Activated CD4-positive, CD25-positive, alpha-beta regulatory T cell treated with anti-CD3 and anti-CD28 coated beads, Interleukin-2, amount 50 U/mL, for 16 hours (primary cell): ENCODE measurements around the gene ENOX1.
"Not testable (repeated sequence)": the region's sequence is repeated elsewhere in the genome, so short reads cannot be mapped to it uniquely, and the experiment has no call there.

Experiments used
- DNase-seq: peaks from one replicate; pipeline ENCODE4 v3.0.0-alpha.2; 2020; ENCODE audit warnings: low read depth, low spot score

The ENOX1 gene

DNA sequence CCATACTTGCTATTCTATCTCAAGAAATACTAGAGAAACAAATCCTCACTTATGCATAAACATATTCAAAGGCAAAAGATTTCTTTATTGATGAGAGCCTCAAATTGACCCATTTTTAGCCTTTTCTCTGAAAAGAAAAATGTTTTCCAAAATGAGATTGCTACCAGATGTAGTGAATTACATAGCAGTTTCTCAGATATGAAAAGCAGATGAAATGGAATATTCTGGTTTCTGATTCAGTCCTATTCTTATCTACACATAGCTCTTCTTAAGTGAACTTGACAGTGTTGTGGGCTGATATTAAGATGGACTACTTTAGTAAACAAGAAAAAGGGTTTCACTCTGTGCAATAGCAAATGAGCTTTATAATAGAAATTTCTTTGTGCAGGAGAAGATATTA lies 579.9 kb downstream of the ENOX1 start:
- no peak for DNase-seq

DNA sequence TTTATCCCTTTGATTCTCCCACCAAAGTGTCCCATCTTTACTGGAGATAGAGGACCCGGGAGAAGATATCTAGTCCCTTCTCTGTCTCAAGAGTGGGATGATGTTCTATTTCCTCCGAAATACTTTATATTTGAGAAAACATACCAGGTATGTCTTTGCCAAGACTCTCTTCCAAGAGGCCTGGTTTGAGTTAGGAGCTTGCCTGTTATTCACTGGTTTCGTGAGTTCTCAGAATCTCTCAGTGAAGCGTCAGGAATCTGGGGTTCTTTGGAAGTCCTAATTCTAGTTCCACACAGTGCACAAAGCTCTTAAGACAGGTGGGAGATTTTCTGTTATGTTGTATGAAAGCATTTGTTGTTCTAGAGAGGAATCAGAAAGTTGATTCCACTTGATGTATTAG lies 581.4 kb downstream of the ENOX1 start:
- DNase-seq, result no peak

DNA sequence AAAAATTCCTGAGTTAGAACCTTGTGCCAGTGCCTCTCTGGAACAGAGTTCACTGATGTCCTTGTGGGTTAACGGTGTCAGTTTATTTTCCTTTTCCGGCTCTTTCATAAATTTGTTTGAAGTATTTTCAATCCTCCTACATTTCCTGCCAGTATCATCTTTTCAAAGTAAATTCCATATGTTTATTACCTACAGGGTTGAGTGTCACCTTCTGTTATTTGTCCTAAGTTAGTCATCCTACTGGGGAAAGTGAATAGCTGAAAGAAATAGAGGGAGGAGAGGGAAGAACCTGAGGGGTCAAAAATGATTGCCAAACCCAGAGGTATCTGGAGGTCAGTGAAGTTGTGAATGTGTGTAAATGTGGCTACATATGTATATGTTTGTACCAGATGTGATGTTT lies 582.2 kb downstream of the ENOX1 start:
- no peak for DNase-seq

DNA sequence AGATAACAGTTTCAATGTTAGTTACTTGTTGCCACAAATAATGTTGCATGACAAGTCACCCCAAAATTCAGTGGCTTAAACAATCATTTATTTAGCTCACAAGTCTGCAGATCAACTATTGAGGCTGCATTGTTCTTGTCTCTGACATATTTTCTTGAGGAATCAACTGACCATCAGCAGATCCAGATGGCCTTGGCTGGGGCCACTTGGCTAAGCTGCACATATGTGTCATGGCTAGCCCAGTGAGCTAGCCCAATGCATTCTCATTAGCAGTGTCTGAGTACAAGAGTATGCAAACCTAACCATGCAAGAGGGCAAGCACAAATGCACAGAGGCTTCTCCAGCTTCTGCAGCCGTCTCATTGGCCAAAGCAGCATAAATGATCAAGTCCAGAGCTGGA lies 583.0 kb downstream of the ENOX1 start:
- DNase-seq, result no peak

DNA sequence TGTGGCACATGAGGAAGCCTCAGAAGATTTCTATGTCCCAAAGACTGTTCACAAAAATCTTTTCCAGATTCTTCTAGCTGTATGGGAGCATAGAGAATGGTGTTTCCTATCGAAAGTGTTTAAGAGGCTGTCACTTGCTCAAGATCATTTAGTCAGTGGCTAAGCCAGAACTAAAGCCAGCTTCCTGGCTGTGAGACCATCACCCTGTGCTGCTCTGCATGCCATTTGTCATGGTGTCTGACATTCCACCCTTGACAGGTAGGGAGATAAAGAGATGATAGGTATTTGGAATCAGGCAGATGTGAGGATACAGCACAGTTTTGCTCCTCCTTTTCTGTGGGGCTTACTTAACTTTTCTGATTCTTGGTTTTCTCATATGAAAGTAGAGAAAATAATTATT lies 586.0 kb downstream of the ENOX1 start:
- DNase-seq, result no peak

DNA sequence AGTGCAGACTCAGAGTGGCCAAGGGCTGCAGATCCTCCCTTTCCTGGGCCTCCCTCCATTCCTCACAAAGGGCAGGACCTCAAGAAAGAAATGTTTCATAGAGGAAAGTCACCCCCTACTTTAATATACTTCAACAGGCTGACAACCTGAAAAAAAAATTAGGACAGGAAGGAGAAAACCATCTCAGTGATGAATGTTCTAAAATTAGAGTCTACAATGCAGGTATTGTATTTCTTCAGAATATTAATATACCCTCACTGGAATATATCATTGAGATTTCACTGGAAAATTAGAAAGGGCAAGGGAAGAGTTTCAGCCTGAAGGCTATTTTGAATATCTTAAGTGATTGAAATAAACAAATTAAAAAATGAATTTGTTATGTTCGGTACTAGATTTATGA lies 586.5 kb downstream of the ENOX1 start:
- DNase-seq, result no peak

DNA sequence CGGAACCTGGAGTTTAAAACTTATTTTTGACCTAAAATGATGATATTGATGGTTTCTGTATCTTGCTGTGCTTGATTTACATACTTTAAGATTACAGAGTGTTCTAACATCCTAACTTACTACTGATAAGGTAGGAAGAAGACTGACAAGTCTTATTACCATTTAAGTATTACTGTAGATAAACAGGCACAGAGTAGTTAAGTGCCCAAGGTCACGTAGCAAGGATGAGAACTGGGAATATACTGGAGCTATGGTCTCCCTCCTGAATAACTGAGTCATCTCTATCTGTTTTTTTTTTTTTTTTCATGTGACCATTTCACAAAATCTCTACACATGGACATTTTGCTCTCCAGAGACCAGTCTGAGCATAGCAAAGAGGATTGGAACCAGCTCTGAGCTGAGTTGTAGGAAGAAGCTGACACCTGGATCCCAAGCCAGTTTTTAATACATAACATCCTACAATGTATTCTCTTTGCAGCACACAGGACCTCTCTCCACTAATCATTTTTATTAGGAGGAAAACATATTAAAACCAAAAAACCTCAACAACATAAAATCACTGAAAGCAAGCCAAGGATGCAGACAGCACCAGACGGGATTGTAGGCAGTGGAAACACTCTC lies 589.9 kb downstream of the ENOX1 start:
- no peak for DNase-seq

DNA sequence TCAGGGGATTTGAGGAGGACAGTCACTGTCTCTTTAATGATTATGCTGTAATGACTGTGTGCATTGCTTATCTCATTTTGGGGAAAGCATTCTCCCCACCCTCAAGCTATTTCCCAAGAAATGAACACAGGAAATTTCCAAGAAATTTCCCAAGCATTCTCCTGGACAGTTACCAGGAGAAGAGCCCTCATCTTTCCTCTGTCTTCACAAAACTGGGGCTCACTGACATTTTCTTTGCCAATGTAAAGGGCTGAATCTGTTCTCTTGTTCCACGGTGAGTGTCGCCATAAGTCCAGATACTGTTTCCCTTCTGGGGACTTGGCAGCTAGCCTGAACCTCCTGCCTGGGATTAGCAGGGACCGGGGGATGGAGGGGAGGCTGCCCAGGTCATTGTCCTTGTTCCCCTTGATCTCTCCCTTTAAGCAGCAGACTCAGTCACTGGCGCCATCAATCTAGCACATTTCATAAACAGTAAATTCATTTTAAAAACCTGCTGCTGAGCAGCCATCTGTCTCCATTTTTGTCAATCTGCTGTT lies 590.6 kb downstream of the ENOX1 start:
- no peak for DNase-seq

DNA sequence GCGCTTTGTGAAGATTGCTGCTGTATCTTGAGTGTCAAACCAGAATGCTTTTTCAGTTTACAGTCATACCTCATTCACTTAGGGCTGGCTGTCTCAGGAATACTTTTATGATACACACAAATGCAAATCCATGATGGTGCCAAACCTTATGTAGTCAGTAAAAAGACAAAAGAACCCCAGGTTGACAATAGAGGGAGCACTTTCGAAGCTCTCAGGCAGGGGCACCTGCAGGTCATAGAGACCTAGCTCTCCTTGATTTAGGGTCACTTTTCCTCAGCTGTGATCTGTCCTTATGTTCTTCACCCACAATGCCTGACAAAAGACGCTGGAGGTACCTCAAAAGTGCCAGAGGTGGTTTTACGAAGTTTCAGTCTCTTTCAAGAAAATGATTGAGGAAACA lies 591.2 kb downstream of the ENOX1 start:
- DNase-seq, result no peak

DNA sequence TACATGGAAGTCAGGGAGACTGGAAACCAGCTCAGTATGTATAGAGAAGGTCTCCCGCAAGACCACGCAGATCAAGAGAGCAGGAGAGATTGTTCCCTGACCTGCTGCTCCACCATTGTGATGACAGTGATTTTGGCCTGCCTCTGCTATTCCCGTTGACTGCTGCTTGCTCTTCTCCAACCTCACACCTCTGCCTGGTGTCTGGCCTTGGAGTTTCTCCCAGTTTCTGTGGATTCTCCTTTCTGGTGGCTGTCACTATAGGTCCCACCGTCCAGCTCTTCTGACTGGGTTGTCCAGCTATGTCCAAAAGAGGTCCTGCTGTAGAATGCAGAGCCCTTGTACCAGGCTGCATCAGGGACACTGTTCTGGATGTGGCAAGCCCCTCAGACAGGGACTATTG lies 591.7 kb downstream of the ENOX1 start:
- DNase-seq, result no peak

DNA sequence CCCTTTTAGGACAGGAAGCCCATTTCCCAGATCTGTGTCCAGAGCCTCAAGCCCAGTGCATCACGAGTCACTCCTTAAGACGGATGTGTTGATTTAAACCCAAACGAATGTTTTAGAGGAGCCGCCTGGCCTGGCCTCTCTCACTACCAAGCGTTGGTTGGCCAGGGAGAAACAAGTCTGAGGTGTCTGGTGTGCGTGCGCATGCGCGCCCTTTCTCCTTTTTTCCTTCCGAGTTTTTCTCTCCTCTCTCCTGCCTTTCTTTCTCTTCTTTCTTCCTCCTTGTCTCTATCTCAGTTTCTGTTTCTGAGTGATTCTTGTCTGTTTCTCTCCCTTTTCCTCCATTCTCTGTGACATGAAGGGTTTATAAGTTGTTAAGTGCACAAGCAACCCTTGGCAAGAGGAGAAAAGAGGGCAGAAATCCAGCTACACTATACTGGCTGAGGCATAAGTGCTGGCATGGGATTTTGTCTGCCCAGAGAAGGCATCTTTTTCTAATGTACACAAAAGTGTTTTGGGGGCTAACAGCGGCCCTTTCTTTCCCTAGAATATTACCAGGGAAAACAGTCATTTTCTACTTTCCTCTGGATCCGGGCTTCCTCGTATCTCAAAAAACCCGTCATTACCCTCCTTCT lies 592.9 kb downstream of the ENOX1 start:
- no peak for DNase-seq

DNA sequence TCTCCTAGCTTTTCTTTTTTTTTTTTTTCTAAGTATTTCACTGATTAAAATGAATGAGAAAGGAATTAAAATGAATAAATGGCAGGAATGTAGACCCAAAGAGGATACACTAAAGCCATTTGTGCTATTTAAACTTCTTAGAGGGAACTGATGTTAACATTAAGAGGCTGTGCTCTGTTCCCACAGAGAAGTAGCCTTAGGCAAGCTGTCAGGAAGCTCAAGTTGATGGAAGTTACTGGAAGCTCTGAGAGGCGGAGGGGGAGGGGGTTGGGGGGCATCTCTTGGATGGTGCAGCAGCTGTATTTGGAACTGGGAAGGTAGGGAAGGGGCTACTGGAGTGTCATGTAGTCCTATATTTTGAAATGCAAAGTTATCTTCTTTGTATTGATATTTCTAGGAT lies 595.2 kb downstream of the ENOX1 start:
- no peak for DNase-seq

DNA sequence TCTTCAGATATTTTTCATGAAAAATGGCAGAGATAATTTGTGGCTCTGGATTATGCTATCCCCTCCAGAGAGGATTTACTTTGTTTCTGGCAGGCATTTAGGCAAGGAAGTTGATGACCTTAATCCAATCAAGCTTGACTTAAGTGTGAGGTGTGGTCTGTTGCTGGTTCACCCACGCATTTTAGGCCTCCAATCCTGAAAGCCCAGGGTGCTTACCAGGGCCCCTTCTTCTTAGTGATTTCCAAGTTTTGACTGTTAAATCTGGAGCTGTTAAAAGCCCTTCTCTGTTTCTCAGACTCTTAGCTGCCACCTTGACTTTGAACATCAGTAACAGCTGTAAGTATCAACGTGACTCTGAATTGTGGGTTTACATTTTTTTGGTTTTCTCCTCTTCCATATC lies 601.5 kb downstream of the ENOX1 start:
- no peak for DNase-seq

DNA sequence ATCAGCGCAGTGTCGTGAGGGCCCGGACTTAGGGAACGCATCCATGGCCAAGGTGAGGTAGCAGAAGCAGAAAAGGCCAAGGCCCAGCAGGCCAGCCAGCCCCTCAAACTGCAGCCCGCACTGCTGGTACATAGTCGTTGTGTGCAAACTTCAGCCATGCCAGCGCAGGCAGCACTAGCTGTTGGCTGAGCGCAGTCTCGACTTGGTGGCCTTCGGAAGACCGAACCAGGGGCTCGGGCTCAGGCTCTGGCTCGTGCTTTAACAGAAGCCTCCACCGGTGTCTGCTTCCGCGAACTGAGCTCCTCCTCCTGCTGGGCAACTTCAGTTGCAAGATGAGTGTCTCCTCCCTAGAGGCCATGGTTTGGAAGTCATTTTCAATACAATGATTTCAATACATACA lies 605.9 kb downstream of the ENOX1 start:
- no peak for DNase-seq

DNA sequence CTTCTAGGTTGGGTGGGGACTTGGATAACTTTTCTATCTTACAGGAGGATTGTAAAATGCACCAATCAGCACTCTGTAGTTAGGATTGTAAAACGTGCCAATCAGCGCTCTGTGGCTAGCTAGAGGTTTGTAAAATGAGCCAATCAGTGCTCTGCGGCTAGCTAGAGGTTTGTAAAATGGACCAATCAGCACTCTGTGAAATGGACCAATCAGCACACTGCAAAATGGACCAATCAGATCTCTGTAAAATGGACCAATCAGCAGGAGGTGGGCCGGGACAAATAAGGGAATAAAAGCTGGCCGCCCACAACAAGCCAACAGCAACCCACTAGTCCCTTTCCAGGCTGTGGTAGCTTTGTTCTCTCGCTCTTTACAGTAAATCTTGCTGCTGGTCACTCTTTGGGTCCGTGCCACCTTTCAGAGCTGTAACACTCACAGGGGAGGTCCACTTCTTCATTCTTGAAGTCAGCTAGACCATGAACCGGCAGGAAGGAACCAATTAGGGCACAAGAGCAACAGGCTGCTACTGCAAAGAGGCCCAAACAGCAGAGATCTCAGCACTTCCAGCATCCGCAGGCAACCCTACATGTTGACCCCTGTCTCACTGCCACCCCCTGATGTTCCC lies 606.6 kb downstream of the ENOX1 start:
- DNase-seq, result no peak

DNA sequence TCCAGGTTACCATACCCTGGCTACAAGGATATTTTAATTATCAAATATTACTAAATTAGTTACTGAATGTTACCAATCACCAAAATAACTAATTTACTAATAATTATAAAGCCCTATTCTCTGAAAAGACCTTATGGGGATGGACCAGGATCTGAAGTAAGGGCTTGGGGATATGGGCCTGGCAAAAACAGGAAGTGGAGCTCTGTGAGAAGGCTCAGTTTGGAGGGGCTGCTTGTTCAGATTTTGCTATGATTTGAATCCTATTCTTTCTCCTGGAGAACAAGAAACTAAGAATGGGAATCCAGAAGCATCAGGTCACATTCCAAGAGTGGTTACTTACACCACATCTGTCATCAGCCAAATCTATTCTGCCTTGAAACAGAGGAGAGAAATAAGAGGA lies 615.3 kb downstream of the ENOX1 start:
- DNase-seq, result no peak

DNA sequence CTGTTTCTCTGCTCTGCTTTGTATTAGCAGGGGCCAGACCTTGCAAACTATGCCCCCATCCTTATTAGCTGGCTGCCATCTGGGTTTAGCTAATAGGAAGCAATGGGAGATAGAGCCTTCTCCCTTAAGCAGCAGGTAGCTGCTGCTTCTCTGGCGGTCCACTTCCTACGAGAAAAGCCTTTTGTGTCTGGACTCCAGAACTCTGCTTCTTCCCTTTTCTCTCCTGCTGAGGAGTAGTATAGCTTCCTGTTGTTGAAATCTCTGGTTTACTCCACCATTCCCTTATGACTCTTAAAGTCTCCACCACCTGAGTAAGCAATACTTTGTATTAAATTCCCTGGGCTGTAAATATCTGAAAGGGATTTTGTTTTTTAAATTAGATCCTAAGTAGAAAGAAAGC lies 616.3 kb downstream of the ENOX1 start:
- no peak for DNase-seq

DNA sequence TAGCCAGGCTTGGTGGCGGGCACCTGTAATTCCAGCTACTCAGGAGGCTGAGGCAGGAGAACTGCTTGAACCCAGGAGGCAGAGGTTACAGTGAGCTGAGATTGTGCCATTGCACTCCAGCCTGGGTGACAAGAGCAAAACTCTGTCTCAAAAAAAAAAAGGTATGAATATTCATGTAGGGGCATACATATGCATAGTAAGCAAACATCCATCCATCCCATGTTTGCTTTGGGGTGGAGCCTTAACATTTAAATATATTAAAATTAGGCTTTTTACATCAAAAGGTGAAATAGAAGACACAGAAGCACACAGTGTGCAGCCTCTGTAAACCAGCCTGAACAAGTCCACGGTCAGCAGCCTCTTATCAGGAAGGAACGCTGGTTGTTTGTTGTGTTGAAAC lies 618.3 kb downstream of the ENOX1 start:
- not testable (repeated sequence) for DNase-seq

DNA sequence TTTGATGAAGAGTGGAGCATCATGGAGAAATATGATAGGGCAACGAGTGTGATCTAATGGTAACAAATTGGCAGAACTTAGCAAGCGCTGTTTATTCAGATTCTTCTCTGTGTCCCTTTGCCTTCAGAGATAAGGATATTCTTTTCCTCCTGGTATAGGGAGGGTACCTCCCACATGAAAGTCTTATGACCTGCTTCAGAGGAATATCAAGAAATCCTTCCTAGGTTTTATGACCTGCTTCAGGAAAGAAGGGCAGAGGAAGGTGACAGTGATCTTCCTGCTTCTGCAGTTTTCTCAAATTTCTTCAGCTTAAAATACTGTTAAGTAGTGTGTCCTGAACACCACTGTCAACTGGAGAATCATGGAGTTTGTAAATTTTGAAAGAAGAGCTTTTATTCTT lies 619.0 kb downstream of the ENOX1 start:
- DNase-seq, result no peak

DNA sequence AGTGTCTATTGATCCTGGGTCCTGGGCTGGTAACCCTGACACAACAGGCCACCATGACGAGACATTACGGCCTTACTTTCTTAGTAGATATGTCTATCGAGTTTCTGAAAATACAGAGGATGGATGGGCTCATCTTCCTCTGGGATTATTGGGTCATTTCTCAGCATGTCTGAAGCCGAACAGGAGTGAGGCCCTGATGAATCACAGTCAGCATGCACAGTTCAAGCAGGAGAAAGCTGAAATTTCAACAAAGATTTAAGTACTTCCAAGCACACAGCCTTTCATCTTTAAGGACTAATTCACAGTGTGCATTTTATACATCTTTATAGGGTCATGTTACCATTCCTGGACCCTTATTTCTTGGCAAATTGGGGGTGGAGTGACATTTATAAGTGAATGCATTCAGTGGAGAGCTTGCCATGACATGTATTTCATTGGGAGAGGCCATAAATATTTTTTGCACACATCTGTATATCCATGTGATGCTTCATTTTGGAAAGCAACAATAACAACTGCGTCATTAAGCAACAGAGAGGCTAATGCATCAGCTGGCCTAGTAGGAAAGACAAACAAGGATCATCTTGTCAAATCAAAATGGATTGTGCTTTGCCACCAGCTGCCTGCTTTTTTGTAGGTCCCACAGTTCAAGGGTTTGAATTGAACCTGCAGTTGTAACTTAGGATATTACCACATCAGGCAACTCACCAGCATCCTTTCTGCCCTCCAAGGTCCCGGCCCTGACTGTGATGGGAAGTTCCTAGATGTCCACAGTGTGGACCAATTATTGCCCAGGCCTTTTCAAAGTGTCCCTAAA lies 619.9 kb downstream of the ENOX1 start:
- no peak for DNase-seq
